ENCODE data around the gene PLCG2.
"Not testable (repeated sequence)": the region's sequence is repeated elsewhere in the genome, so short reads cannot be mapped to it uniquely, and the experiment has no call there.

Gene PLCG2

DNA sequence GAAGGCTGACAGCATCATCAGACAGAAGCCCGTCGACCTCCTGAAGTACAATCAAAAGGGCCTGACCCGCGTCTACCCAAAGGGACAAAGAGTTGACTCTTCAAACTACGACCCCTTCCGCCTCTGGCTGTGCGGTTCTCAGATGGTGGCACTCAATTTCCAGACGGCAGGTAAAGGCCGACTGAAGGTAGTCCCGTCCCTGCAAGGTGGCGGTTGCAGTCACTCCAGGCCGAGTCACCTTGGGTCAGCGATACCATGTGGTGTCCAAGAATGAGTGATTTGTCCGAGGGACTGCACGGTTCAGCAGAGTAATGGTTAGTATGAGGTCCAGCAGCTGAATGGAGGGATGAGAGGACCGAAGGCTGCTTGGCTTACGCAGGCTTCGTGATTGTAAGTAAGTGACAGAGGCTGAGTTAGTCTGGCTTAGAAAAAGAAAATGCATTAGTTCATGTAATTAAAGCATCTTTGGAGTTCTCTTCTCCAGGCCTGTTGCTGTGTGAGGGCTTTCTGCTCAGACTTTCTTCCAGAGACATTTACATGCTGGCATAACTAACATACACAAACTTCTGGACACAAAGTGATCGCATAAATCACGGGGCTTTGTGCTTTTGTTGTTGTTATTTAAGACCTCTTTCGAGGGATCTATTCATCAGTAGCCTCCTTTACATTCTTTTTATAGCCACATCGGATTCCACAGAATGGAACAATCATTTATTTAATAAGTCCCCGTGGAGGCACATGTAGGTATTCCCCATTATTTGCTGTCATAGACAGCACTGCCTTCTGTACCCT lies 157.3 kb downstream of the PLCG2 start:
- DNase-seq, result no peak

DNA sequence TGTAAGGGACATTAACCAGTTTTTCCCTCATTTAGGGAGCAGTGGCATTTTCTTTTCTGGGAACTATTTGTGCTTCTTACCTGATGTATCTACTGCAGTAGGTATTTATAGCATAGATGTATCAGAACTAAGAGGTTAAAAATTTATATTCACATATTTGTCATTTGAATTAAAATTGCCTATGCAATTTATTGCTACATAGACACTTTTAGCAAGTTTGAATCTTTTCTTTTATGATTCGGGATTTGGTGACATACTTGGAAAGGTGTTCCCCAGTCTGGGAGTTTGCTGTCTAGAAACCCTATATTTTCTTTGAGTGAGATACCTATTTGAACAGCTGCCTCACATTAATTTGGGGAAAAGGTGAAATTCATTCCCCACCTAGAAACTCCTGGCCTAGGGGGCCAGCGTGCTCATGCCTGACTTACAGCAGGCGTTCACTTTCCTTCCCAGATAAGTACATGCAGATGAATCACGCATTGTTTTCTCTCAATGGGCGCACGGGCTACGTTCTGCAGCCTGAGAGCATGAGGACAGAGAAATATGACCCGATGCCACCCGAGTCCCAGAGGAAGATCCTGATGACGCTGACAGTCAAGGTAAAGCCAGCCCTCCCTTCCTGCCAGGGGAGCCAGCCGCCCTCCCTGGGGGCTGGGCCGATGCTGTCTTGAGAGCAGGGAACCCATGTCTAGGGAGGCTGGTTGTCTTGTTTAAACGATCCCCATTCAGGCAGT lies 158.4 kb downstream of the PLCG2 start:
- no peak for DNase-seq

DNA sequence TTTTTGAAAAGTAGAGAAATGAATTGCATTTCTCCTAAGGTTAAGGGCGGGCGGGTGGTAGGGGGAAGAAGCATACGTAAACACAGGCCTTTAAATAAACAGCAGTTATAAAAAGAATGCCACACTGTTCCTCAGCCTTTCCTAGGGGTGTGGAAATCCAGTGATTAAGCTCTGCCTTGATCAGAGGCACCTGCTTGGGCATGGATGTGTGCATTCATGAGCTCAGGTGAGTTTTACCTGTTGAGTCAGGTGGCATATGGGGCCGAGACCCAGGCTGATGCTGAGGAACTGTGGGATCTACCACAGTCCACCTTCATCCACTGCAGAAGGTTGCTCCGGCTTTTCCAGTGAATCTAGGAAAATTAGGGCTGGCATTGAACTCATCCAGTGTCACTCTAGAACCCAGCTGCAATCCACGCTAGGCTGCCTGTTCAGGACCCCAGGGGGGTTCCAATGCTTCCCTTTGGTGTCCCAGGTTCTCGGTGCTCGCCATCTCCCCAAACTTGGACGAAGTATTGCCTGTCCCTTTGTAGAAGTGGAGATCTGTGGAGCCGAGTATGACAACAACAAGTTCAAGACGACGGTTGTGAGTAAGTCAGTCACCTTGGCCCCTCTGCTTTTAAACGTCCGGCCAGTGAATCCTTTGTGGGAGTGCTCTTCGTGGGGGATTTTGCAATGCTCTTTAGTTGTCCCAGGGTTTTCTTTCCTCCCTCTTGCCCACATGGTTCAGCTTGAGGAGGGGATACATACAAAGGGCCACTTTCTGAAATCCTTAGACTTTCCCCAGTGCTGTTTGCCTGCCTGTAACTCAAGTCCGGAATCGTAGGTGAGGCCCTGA lies 159.5 kb downstream of the PLCG2 start:
- no peak for DNase-seq

- DNase-seq, result no peak
Observed at GRCh38 chr16:81939164-81940056, 160.3 kb downstream of the PLCG2 start.

DNA sequence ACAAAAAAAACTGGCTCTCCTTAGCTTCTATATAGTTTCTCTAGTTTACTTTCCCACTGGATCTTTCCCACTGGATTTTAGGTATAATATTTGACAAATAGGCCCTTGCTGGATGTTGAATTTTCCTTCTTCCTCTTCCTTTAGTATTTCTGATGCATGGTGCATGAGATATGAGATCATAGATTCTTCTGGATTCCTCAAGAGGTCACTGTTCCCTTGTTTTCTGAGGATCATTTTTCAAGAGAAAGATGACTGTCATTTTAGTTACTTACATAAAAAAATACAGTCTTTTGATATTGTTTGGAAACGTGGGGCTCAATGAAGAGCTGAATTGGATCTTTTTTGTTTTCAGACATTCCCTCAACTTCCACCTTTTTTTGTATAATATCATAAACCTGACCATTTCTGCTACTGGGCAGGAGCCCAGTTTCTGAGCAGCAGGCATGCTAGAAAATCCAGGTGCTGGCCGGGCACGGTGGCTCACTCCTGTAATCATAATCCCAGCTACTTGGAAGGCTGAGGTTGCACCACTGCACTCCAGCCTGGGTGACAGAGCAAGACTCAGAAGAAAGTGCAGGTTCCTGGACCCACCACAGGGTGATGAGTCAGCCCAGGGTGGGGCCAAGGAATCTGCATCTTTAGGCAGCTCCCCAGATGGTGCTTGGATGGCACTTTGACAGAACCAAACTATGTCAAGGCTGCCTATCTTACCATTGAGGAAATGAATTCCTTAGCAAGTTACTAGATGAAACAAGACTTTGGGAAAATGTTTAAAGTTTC lies 161.9 kb downstream of the PLCG2 start:
- DNase-seq, result no peak

DNA sequence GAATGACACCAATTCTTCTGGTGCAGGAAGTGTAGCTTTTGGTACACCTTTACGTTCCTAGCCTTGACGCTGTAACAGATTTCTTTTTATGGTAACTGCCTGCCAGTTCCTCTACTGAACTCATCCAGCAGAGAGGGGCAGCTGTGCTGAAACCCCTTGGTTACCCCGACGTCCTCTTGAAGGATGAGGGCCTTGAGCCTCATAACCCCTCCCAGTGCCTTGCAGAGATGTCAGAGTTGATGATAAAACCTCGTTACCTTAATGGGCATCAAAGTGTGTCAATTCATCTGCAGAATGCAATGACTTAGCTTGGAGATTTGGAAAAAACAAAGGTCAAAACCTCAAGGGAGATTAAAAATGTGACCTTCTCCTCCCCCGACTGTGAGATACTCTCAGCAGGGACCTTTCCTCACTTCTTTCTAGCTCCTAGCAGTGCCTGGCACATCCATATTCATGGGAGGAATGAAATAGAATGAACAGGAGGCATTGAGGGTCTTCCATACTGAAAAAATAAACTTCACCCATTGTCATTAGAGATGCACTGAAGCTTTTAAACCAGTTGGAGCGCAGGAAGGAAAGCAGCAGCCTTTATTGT lies 163.0 kb downstream of the PLCG2 start:
- DNase-seq, result no peak

DNA sequence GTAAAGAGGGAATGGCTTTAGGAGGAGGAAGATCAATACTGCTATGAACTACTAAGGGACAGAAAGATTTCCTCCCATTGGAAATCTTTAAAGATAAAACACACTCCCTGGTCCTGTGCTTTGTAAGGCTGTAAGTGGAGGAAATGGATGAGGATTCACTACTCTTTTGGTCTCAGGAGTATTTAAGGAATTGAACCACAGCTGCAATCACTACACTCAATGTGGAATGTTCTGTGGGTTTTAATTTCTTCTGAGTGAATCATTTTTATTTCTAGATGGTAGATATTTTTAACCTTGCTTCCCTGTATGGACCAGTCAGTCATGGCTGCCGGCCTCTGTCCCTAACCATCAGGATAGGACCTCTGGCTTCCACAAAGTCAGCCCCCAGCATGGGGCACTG lies 166.6 kb downstream of the PLCG2 start:
- DNase-seq, result no peak

DNA sequence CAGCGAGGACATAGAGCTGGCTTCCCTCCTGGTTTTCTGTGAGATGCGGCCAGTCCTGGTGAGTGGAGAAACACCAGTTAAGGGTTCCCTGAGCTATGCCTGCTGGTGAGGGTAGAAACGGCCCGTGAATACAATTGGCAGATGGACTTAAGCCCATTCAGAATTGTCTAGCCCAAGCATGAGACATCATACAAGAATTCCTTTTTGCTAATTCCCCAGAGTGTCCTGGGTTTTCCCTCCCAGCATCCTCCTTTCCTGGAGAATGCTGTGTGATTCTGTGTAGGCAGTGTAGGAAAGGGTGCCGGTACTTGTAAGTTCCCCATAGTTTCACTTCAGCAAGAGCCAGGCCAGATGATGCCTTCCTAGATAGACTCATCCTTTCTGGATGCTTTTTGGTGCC lies 167.1 kb downstream of the PLCG2 start:
- no peak for DNase-seq

DNA sequence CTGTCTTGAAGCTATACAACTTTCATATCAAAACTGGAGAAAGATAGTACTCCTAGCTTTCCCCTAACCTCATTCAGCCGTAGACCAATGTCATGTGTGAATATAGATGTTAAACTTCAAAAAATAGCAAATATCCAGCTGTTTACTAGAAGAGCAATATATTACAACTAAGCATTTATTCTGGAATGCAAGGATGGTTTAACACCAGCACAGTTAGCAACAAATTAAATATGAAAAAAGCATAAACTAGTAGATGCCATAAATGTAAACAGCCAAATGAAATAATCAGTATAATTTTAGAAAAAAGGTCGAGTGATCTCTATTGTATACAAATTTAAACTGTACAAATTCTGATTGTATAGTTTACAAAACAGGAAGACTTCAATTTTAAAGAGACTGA lies 172.5 kb downstream of the PLCG2 start:
- no peak for DNase-seq

DNA sequence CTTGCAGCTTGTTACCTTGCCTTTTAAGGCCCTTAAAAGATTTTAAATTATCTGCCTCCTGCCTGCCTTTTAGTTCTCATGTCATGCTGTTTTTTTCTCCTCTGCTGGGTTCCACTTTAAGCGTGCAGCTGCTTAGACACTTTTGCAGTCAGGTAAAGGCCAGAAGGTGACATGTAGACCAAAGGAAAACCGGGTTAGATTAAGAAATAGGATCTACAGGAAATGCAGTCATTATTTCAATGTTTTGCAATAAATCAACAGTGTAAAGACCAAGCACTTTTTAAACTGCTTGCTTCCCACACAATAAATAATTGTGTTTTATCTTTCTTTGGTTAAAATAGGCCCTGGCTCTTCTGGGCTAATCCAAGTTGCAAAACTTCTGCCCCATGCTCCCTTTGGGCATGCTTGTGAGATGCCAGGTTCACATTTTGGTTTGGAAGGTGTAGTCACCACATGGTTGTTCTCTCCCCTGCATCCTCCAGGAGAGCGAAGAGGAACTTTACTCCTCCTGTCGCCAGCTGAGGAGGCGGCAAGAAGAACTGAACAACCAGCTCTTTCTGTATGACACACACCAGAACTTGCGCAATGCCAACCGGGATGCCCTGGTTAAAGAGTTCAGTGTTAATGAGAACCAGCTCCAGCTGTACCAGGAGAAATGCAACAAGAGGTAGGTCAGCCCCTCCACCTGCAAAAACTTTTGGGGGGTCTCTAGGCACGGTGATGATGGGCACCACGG lies 177.3 kb downstream of the PLCG2 start:
- no peak for DNase-seq

DNA sequence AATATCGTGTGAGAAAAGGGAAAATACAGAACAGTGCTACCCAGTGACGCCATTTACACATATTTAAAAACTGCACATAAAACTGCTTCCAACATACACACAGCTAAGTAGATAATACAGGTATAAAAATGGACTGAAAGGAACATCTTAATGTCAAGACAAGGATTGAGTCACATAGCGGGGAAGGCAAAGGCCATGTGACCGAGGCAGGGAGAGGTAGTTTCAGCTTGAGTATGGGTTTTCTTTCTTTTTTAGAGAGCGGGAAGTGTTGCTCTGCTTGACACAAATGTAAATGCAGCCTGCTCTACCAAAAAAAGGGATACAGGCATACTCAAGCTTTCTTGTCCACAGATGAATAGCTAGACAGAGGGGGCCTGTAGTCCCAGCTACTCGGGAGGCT lies 185.7 kb downstream of the PLCG2 start:
- no peak for DNase-seq

GRCh38 chr16:81967358-81967757 lies 188.3 kb downstream of the PLCG2 start:
- DNase-seq, result no peak

DNA sequence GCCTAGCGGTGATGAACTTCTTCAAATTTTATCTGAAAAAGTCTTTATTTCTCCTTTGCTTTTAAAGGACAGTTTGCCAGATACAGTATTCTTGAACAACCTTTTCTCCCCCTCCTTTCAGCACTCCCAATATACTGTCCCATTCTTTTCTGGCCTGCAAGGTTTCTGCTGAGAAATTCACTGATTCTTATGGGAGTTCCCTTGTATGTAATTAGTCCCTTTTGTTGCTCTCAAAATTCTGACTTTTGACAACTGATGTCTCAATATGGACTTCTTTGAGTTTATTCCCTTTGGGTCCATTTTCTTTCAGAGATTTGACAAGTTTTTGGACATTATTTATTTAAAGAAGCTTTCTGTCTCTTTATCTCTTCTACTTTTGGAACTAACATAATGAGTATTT lies 192.8 kb downstream of the PLCG2 start:
- DNase-seq, result no peak

DNA sequence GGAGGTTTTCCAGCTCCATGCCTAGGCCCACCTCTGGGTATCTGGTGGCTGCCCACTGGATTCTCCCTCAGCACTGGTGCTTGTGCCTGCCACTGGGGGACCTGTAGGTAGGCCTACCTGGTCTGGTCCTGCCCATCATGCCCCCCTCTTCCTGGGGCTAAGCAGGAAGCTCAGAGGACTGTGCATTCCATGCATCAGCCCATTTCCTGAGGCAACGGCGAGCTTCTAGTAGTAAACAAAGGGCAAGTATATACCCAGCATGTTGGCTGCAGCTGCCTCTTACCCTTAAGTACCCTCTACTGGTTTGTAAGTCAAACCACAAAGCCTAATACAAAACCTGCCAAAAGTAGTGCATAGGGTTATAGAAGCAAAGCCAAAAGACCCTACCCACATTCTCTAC lies 194.6 kb downstream of the PLCG2 start:
- no peak for DNase-seq

GRCh38 chr16:81975637-81976036 lies 196.5 kb downstream of the PLCG2 start:
- no peak for DNase-seq

DNA sequence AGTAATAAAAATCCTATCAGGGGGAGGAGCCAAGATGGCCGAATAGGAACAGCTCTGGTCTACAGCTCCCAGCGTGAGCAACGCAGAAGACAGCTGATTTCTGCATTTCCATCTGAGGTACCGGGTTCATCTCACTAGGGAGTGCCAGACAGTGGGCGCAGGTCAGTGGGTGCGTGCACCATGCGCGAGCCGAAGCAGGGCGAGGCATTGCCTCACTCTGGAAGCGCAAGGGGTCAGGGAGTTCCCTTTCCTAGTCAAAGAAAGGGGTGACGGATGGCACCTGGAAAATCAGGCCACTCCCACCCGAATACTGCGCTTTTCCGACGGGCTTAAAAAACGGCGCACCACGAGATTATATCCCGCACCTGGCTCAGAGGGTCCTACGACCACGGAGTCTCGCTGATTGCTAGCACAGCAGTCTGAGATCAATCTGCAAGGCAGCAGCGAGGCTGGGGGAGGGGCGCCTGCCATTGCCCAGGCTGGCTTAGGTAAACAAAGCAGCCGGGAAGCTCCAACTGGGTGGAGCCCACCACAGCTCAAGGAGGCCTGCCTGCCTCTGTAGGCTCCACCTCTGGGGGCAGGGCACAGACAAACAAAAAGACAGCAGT lies 198.3 kb downstream of the PLCG2 start:
- DNase-seq, result not testable (repeated sequence)

DNA sequence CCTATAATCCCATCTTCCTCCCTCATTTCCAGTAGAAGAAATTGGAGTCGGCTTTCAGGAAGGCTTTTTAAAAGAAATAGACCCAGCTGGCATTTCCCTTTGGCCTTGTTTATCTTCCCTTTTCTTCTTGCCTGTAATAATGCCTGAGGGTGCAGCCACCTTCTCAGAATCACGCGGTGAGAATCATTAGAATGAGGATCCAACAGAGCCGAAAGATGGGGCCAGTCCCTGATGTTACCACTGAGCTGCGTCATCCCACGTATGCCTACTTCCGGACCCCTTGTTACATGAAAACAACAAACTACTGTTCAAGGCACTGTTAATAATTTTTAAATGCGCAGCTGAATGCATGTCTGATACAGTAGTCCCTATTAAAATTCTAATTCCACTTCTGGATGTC lies 208.0 kb downstream of the PLCG2 start:
- DNase-seq, result no peak

GRCh38 chr16:81987706-81988105 lies 208.6 kb downstream of the PLCG2 start:
- DNase-seq, result no peak

GRCh38 chr16:81992859-81993258 lies 213.8 kb downstream of the PLCG2 start:
- no peak for DNase-seq

Data from amygdala (tissue), 56 donors.